HL-60 (cell line): Measurements from ENCODE around the gene KCNK5.

ENCODE experiments used
- DNase-seq, 2 experiments: peaks; one replicate each; pipeline ENCODE4 v3.0.0-alpha.2; 2010 to 2020; ENCODE audit warnings: low read depth in 1 of 2, low spot score in 1 of 2
- H3K27ac ChIP-seq: fragments of 250-450 bp; sonication (Bioruptor Pico); replicated peaks from 2 replicates; pipeline ENCODE4 v1.5.1; 2020; ENCODE audit warnings: mild to moderate bottlenecking, moderate library complexity
- H3K27me3 ChIP-seq: fragments of 250-450 bp; sonication (Bioruptor Pico); 2 replicates; pipeline ENCODE4 v1.5.1; 2021; ENCODE audit warnings: mild to moderate bottlenecking, moderate library complexity; ENCODE audit not compliant: insufficient read depth, poor library complexity, severe bottlenecking
- H3K4me3 ChIP-seq: replicated peaks from 2 replicates; pipeline ENCODE4 v1.5.1; 2011; ENCODE audit warnings: mild to moderate bottlenecking, control low read depth, low read length; ENCODE audit not compliant: insufficient read depth
- CTCF ChIP-seq: IDR thresholded peaks from one replicate; pipeline ENCODE4 v1.5.1; 2011; ENCODE audit warnings: low read length, control low read depth, inconsistent platforms; ENCODE audit not compliant: insufficient read depth
- GABPA ChIP-seq: IDR thresholded peaks from 2 replicates; pipeline ENCODE4 v1.6.1; 2012; ENCODE audit warnings: low read depth
- POLR2AphosphoS5 ChIP-seq: IDR thresholded peaks from 2 replicates; pipeline ENCODE4 v1.6.1; 2012; ENCODE audit warnings: low read depth
- REST ChIP-seq: IDR thresholded peaks from 2 replicates; pipeline ENCODE4 v1.6.1; 2012; ENCODE audit warnings: low read depth; ENCODE audit not compliant: insufficient replicate concordance
- SPI1 ChIP-seq: IDR thresholded peaks from 2 replicates; pipeline ENCODE4 v1.6.1; 2012; ENCODE audit warnings: low read depth, mild to moderate bottlenecking, borderline replicate concordance

The KCNK5 gene

GRCh38 chr6:39203436-39204159 is 25.7 kb downstream of the KCNK5 start:
- Histone ChIP-seq H3K4me3 (no peak overlapping the region), H3K27me3 (no peaks in the 10 kb centered on the region), H3K27ac (no peak overlapping the region)
- TF ChIP-seq SPI1, result no peak
- TF ChIP-seq POLR2AphosphoS5, result no peak
- no peak for TF ChIP-seq CTCF
- TF ChIP-seq GABPA, result no peak
- TF ChIP-seq REST, result no peak
- DNase-seq, result no peak

GRCh38 chr6:39202166-39202565 is 27.1 kb downstream of the KCNK5 start:
- no peak for DNase-seq
- TF ChIP-seq REST (no peak), CTCF (no peak), GABPA (no peak), POLR2AphosphoS5 (no peak), SPI1 (no peak)
- Histone ChIP-seq H3K27ac (no peak overlapping the region), H3K27me3 (no peaks in the 10 kb centered on the region), H3K4me3 (no peak overlapping the region)

- DNase-seq, result no peak
- TF ChIP-seq CTCF (no peak), GABPA (no peak), REST (no peak), SPI1 (no peak), POLR2AphosphoS5 (no peak)
- no peaks in the 10 kb centered on the region for H3K27me3 ChIP-seq
- H3K4me3 ChIP-seq, result no peak overlapping the region
- no peak overlapping the region for H3K27ac ChIP-seq
These were observed 28.7 kb downstream of the KCNK5 start for GRCh38 chr6:39200498-39201020.
